Skeletal muscle tissue (tissue), 1 donor: ENCODE measurements around the gene SMCO3. TPM values are rescaled to one million over a fixed set of nuclear protein-coding genes. Genes with fewer than 3 reads are reported as not detected.

Source experiments
- total RNA-seq: library from RNA; depleted of rRNA; stranded (reverse); fragments of >200 nt; gene quantifications from one replicate; pipeline ENCODE4 v1.2.3, GENCODE V29; 2014

Gene SMCO3
- total RNA-seq, 1 donor from 2014 or later: 0.52 TPM

Other genes with a start within 250 kb of the SMCO3 start
- 24.0 TPM for gene PLBD1, start 246.3 kb downstream of the SMCO3 start, total RNA-seq
- not detected for gene GUCY2C, start 117.6 kb downstream of the SMCO3 start, total RNA-seq
- 7.8 TPM for gene WBP11, start 10.7 kb downstream of the SMCO3 start, total RNA-seq
- gene C12orf60, start 10.5 kb downstream of the SMCO3 start, total RNA-seq: 2.1 TPM
- gene ART4, start 29.3 kb upstream of the SMCO3 start, total RNA-seq: not detected
- 292 TPM for gene MGP, start 71.7 kb upstream of the SMCO3 start, total RNA-seq
- not detected for gene ERP27, start 124.4 kb upstream of the SMCO3 start, total RNA-seq
- gene ARHGDIB, start 147.4 kb upstream of the SMCO3 start, total RNA-seq: 17.2 TPM
- gene PDE6H, start 158.9 kb upstream of the SMCO3 start, total RNA-seq: not detected